GM13977 (cell line): ENCODE results near the gene HNRNPU.

Experiments used
- DNase-seq: peaks from one replicate; pipeline ENCODE4 v3.0.0; 2012; ENCODE audit warnings: low spot score
- CTCF ChIP-seq: IDR thresholded peaks from 2 replicates; pipeline ENCODE4 v1.5.1; 2012; ENCODE audit warnings: mild to moderate bottlenecking, control low read depth; ENCODE audit not compliant: insufficient read depth; ENCODE audit errors: extremely low read depth, missing control alignments
- in situ Hi-C: fragments of 300-500 bp; cut with MboI; formaldehyde crosslinking; loops from one replicate; pipeline ENCODE4 v1.12.0; 2022; ENCODE audit warnings: low sequenced_read_pairs, low pct_unique_long_range_greater_than_20kb, mixed read lengths, inconsistent platforms; ENCODE audit not compliant: unreplicated experiment

Gene HNRNPU

GRCh38 chr1:244874974-244875579 is 10.7 kb upstream of the HNRNPU start:
- in situ Hi-C loops: loop anchor here (25.0 kb wide), 1 partner anchor 162 kb away; no protein-coding TSS in a partner anchor
- TF ChIP-seq CTCF: no peak
- DNase-seq: no peak

- TF ChIP-seq CTCF: no peak
- DNase-seq: no peak
- in situ Hi-C loops: loop anchor here (25.0 kb wide), 1 partner anchor 167 kb away; no protein-coding TSS in a partner anchor
Observed at GRCh38 chr1:244869950-244870349, 5.6 kb upstream of the HNRNPU start.

DNA sequence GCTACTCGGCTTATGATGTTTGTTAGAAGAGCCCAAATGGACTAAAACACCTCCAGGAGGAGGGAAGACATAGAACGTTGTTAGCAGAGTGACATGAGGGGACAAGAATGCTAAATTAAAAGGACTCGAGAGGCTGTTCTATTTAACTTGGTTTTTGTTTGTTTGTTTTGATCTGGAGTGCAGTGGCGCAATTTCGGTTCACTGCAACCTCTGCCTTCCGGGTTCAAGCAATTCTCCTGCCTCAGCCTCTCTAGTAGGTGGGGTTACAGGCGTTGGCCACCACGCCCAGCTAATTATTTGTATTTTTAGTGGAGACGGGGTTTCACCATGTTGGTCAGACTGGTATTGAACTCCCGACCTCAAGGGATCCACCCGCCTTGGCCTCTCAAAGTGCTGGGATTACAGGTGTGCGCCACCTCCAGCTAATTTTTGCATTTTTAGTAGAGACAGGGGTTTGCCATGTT is 5.1 kb upstream of the HNRNPU start:
- in situ Hi-C loops: loop anchor here (25.0 kb wide), 1 partner anchor 168 kb away; no protein-coding TSS in a partner anchor
- no peak for TF ChIP-seq CTCF
- no peak for DNase-seq

GRCh38 chr1:244868484-244869363 is 4.4 kb upstream of the HNRNPU start:
- no peak for TF ChIP-seq CTCF
- DNase-seq: no peak
- in situ Hi-C loops: loop anchor here (25.0 kb wide), 1 partner anchor 169 kb away; no protein-coding TSS in a partner anchor

GRCh38 chr1:244866355-244866754 is 2.0 kb upstream of the HNRNPU start:
- TF ChIP-seq CTCF: no peak
- no peak for DNase-seq
- in situ Hi-C loops: loop anchor here (25.0 kb wide), 1 partner anchor 171 kb away; no protein-coding TSS in a partner anchor

DNA sequence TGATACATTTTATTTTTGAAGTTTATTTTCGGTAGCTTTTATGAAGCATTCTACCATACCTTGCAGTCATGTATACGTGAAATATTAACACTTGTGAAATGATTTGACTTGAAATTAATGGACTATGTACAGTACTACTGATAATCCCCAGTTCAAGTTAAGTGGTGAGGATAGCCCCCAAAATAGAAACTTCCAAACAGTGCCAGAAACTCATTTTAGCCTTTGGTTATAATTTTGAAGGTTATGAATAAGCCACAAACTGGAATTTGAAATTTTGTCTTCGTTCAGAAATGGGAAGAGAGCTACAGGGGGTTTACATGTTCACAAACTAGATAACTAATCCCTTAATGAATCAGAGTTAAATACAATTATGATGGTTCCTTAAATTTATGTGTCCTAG is 1.5 kb upstream of the HNRNPU start:
- DNase-seq: no peak
- in situ Hi-C loops: loop anchor here (25.0 kb wide), 1 partner anchor 171 kb away; no protein-coding TSS in a partner anchor
- no peak for TF ChIP-seq CTCF
